RWPE2 (cell line): ENCODE results near the gene PRIMA1.

Experiments
- ATAC-seq: fragments of 200-7000 bp; cut with Tn5 transposase; 3 replicates; pipeline ENCODE4 v1.9.1; 2021; ENCODE audit warnings: low read depth
- DNase-seq: peaks from one replicate; pipeline ENCODE4 v3.0.0-alpha.2; 2020; ENCODE audit warnings: low spot score
- H3K27ac ChIP-seq: fragments of 450-650 bp; 2 replicates; pipeline ENCODE4 v1.5.1; 2017; ENCODE audit warnings: mild to moderate bottlenecking; ENCODE audit not compliant: poor library complexity, severe bottlenecking
- H3K27me3 ChIP-seq: fragments of 250-450 bp; sonication (Bioruptor Pico); 2 replicates; pipeline ENCODE4 v1.5.1; 2021; ENCODE audit warnings: mild to moderate bottlenecking, moderate library complexity; ENCODE audit not compliant: insufficient read depth, poor library complexity, severe bottlenecking
- H3K36me3 ChIP-seq: fragments of 250-450 bp; sonication (Bioruptor Pico); 2 replicates; pipeline ENCODE4 v1.5.1; 2020; ENCODE audit warnings: low read depth, mild to moderate bottlenecking, moderate library complexity
- H3K4me1 ChIP-seq: fragments of 250-450 bp; sonication (Bioruptor Pico); 2 replicates; pipeline ENCODE4 v1.5.1; 2021; ENCODE audit warnings: mild to moderate bottlenecking, moderate library complexity; ENCODE audit not compliant: insufficient read depth, poor library complexity, severe bottlenecking
- H3K4me3 ChIP-seq: fragments of 250-450 bp; sonication (Bioruptor Pico); 2 replicates; pipeline ENCODE4 v1.5.1; 2021; ENCODE audit warnings: mild to moderate bottlenecking, moderate library complexity; ENCODE audit not compliant: severe bottlenecking
- H3K9me3 ChIP-seq: fragments of 250-450 bp; sonication (Bioruptor Pico); 2 replicates; pipeline ENCODE4 v1.5.1; 2021; ENCODE audit warnings: mild to moderate bottlenecking, moderate library complexity; ENCODE audit not compliant: severe bottlenecking
- TF ChIP-seq, protein P1 (sequence below): fragments of 450-650 bp; IDR thresholded peaks from one replicate; pipeline ENCODE4 v1.5.1; 2017; ENCODE audit warnings: mild to moderate bottlenecking, moderate library complexity; ENCODE audit not compliant: poor library complexity, severe bottlenecking

Gene PRIMA1

DNA sequence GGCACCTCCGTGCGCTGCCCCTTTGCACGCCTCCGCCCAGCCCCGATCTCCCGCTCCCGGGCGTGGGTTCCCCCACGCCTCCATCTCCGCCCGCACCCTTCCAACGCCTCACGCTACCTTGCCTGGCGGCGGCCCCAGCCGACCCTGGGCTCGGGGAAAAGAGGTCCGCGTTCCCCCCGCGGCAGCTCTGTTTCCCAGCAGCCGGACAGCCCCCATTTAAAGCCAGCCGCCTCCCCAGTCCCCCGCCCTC, at the start of gene PRIMA1:
Gene PRIMA1, minus strand, starts transcription at position 193 of the 250 bp plus-strand sequence. CDS start 767 bp downstream, outside the sequence.
- H3K27ac ChIP-seq: no peak within 1 kb of the TSS
- TF ChIP-seq, protein P1, sequence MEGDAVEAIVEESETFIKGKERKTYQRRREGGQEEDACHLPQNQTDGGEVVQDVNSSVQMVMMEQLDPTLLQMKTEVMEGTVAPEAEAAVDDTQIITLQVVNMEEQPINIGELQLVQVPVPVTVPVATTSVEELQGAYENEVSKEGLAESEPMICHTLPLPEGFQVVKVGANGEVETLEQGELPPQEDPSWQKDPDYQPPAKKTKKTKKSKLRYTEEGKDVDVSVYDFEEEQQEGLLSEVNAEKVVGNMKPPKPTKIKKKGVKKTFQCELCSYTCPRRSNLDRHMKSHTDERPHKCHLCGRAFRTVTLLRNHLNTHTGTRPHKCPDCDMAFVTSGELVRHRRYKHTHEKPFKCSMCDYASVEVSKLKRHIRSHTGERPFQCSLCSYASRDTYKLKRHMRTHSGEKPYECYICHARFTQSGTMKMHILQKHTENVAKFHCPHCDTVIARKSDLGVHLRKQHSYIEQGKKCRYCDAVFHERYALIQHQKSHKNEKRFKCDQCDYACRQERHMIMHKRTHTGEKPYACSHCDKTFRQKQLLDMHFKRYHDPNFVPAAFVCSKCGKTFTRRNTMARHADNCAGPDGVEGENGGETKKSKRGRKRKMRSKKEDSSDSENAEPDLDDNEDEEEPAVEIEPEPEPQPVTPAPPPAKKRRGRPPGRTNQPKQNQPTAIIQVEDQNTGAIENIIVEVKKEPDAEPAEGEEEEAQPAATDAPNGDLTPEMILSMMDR: no peak
- H3K27me3 ChIP-seq: peaks cover 4% of the 10 kb centered on the region
- ATAC-seq (no peak; the same call in 2 of the 3 replicates), DNase-seq (no peak)
- no peaks in the 10 kb centered on the region for H3K9me3 ChIP-seq
- H3K36me3 ChIP-seq: no peaks in the 10 kb centered on the region
- peaks cover 3% of the 10 kb centered on the region for H3K4me1 ChIP-seq
- H3K4me3 ChIP-seq: peak within 1 kb of the TSS; percentile 52

- TF ChIP-seq, protein P1: no peak
- Histone ChIP-seq H3K9me3 (no peaks in the 10 kb centered on the region), H3K4me3 (no peak overlapping the region), H3K27ac (no peak overlapping the region), H3K36me3 (no peaks in the 10 kb centered on the region), H3K27me3 (peaks cover 7% of the 10 kb centered on the region), H3K4me1 (no peaks in the 10 kb centered on the region)
- peak; percentile 37; the same call in 2 of the 3 replicates for ATAC-seq
- no peak for DNase-seq
These were observed 46.5 kb upstream of the PRIMA1 start for GRCh38 chr14:93834699-93835371.

DNA sequence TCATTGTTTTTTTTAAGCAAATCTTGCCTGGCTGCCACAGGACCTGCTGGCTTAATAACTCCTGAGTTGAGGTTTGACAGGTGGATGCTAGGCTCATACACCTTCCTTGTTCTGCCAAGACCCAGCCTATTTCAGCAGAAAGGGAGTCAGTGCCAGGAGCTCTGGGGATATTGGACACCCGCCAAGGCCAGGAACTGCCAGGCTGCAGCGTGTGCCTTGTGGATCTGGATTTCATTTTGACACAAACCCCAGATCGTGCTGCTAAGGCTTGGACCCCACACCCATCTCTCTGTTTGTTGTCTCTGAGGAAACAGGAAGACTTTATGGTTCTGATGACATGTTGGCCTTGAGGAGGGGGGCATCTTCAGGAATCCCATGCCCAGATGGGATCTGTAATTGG, 44.4 kb upstream of the PRIMA1 start:
- no peaks in the 10 kb centered on the region for H3K27me3 ChIP-seq
- no peak for ATAC-seq
- no peak overlapping the region for H3K4me3 ChIP-seq
- TF ChIP-seq, protein P1: no peak
- no peak overlapping the region for H3K27ac ChIP-seq
- H3K36me3 ChIP-seq: no peaks in the 10 kb centered on the region
- no peak for DNase-seq
- H3K9me3 ChIP-seq: no peaks in the 10 kb centered on the region
- no peaks in the 10 kb centered on the region for H3K4me1 ChIP-seq

DNA sequence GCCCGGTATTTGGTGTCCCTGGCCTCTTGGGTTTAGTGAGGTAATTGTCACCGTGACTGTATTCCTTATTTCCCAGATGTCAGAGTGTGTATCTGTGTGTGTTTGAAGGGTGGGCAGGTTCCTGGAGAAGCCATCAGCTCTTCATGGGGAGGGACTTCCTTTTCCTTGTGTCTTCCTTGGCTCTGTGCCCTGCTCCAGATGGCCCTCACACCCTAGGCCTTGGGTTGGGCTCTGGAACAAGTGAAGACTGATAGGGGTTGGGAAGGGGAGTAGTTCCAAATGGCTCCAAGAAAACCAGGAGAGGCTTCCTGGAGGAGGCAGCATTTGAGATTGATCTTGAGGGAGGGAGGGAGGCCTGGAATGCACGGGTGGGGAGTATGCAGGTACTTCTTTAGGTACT, 43.8 kb upstream of the PRIMA1 start:
- ATAC-seq: no peak
- no peaks in the 10 kb centered on the region for H3K36me3 ChIP-seq
- TF ChIP-seq, protein P1: no peak

GRCh38 chr14:93830753-93831461, 42.6 kb upstream of the PRIMA1 start:
- H3K27ac ChIP-seq: no peak overlapping the region
- ATAC-seq: no peak
- H3K4me3 ChIP-seq: no peak overlapping the region
- no peaks in the 10 kb centered on the region for H3K9me3 ChIP-seq
- no peak for DNase-seq
- no peaks in the 10 kb centered on the region for H3K4me1 ChIP-seq
- no peaks in the 10 kb centered on the region for H3K36me3 ChIP-seq
- H3K27me3 ChIP-seq: peaks cover 2% of the 10 kb centered on the region
- TF ChIP-seq, protein P1: no peak

More for the DNA sequence above, 43.8 kb upstream of the PRIMA1 start:
- no peak overlapping the region for H3K27ac ChIP-seq
- no peaks in the 10 kb centered on the region for H3K27me3 ChIP-seq
- no peaks in the 10 kb centered on the region for H3K4me1 ChIP-seq
- DNase-seq: no peak
- no peak overlapping the region for H3K4me3 ChIP-seq
- H3K9me3 ChIP-seq: no peaks in the 10 kb centered on the region
